NCI-H1105 treated with DMSO at 0.1 percent for 48 hours (cell line): Measurements from ENCODE around the gene KDSR.

Experiments
- DNase-seq: peaks from one replicate; lab custom pipeline; 2025; lab: John Stamatoyannopoulos, UW

KDSR gene

GRCh38 chr18:63283305-63284094, 83.5 kb downstream of the KDSR start:
- no peak for DNase-seq

- DNase-seq = no peak
Measured at GRCh38 chr18:63282793-63283192, 84.2 kb downstream of the KDSR start.
